Endothelial cell of umbilical vein (primary cell): ENCODE results near the gene RRAGD. TPM values are rescaled to one million over a fixed set of nuclear protein-coding genes. Genes with fewer than 3 reads are reported as not detected.

Source experiments
- BruUV-seq: library from RNA; stranded (reverse); fragments of 400-500 nt; replicated peaks from 2 replicates; lab custom pipeline; 2021; lab: Mats Ljungman, UMichigan
- CTCF ChIA-PET: fragments of 300-600, 350-600 bp; sonication (Branson Sonifier 250); formaldehyde crosslinking; loops from one replicate; lab custom pipeline; 2021; ENCODE audit warnings: antibody characterized with exemption, inconsistent platforms; lab: Charles Lee
- POLR2A ChIA-PET: fragments of 300-600, 350-600 bp; sonication (Branson Sonifier 250); formaldehyde crosslinking; loops from one replicate; lab custom pipeline; 2021; ENCODE audit warnings: antibody characterized with exemption, inconsistent platforms; lab: Charles Lee
- DNase-seq: peaks from one replicate; pipeline ENCODE4 v3.0.0-alpha.2; 2011; ENCODE audit warnings: low read depth, low spot score
- FAIRE-seq: peaks from 2 replicates; lab custom pipeline; 2011; peaks lifted over from hg19 to GRCh38; lab: Jason Lieb, UNC
- H2AFZ ChIP-seq: 2 replicates; pipeline ENCODE4 v1.6.0; 2012; ENCODE audit warnings: low read depth, low read length, control low read depth, inconsistent platforms
- H3K27ac ChIP-seq: 2 replicates; pipeline ENCODE4 v1.5.1; 2011; ENCODE audit warnings: low read depth, mild to moderate bottlenecking, control low read depth, low read length, moderate library complexity; ENCODE audit not compliant: insufficient read depth
- H3K27me3 ChIP-seq, 2 experiments: 2 replicates each; pipeline versions ENCODE4 v1.6.0 to v1.6.1; 2011; ENCODE audit warnings: low read length in 2 of 2, mixed read lengths in 1 of 2; ENCODE audit not compliant: control insufficient read depth in 2 of 2, insufficient read depth in 2 of 2
- H3K36me3 ChIP-seq, 2 experiments: 2 replicates in 1 of 2; 3 replicates in 1 of 2; pipeline ENCODE4 v1.5.1; 2011; ENCODE audit warnings: low read length in 2 of 2, mild to moderate bottlenecking in 1 of 2, moderate library complexity in 1 of 2; ENCODE audit not compliant: control insufficient read depth in 2 of 2, insufficient read depth in 2 of 2; ENCODE audit errors: extremely low read depth in 1 of 2
- H3K4me1 ChIP-seq: 3 replicates; pipeline ENCODE4 v1.5.1; 2011; ENCODE audit warnings: mild to moderate bottlenecking, low read length; ENCODE audit not compliant: control insufficient read depth, insufficient read depth; ENCODE audit errors: extremely low read depth
- H3K4me2 ChIP-seq: 2 replicates; pipeline ENCODE4 v1.6.1; 2011; ENCODE audit warnings: low read length, control low read depth, mixed read lengths; ENCODE audit not compliant: insufficient read depth
- H3K4me3 ChIP-seq, 3 experiments: fragments of 200-600 bp in 1 of 3; sonication (generic), shearing (Covaris generic) in 1 of 3; replicated peaks in 1 of 3; 2 replicates each; pipeline ENCODE4 v1.5.1; 2011 to 2016; ENCODE audit warnings: control low read depth in 3 of 3, low read length in 3 of 3, mild to moderate bottlenecking in 2 of 3, inconsistent platforms in 1 of 3, low read depth in 1 of 3, moderate library complexity in 1 of 3; ENCODE audit not compliant: insufficient read depth in 1 of 3
- H3K79me2 ChIP-seq: 2 replicates; pipeline ENCODE4 v1.6.0; 2012; ENCODE audit warnings: low read length, inconsistent platforms; ENCODE audit not compliant: control insufficient read depth, insufficient read depth
- H3K9ac ChIP-seq: replicated peaks from 2 replicates; pipeline ENCODE3; 2011; ENCODE audit warnings: low read length, control low read depth; ENCODE audit not compliant: insufficient read depth; ENCODE audit errors: extremely low read depth
- H3K9me1 ChIP-seq: replicated peaks from 3 replicates; pipeline ENCODE4 v1.6.0; 2011; ENCODE audit warnings: mild to moderate bottlenecking, low read length; ENCODE audit not compliant: control insufficient read depth, insufficient read depth; ENCODE audit errors: extremely low read depth
- H3K9me3 ChIP-seq: replicated peaks from 2 replicates; pipeline ENCODE4 v1.5.1; 2012; ENCODE audit warnings: low read length, inconsistent platforms; ENCODE audit not compliant: control insufficient read depth, insufficient read depth
- H4K20me1 ChIP-seq: replicated peaks from 2 replicates; pipeline ENCODE3; 2011; ENCODE audit warnings: mild to moderate bottlenecking, low read length; ENCODE audit not compliant: control insufficient read depth, insufficient read depth; ENCODE audit errors: extremely low read depth
- CTCF ChIP-seq, 2 donors: IDR thresholded peaks; 1 replicate in 1 of 2; 2 replicates in 1 of 2; pipeline ENCODE4 v1.5.1; 2011; ENCODE audit warnings: low read length in 2 of 2, mild to moderate bottlenecking in 2 of 2, moderate library complexity in 2 of 2, control low read depth in 1 of 2, inconsistent platforms in 1 of 2, low read depth in 1 of 2; ENCODE audit not compliant: insufficient read depth in 1 of 2; ENCODE audit errors: extremely low read depth in 1 of 2
- EZH2 ChIP-seq: IDR thresholded peaks from 2 replicates; pipeline ENCODE4 v1.6.1; 2012; ENCODE audit warnings: borderline replicate concordance, low read depth, mild to moderate bottlenecking, moderate library complexity, low read length, inconsistent platforms; ENCODE audit not compliant: severe bottlenecking
- FOS ChIP-seq: IDR thresholded peaks from 2 replicates; pipeline ENCODE4 v1.6.1; 2011; ENCODE audit warnings: mild to moderate bottlenecking, low read length, moderate library complexity, borderline replicate concordance; ENCODE audit not compliant: insufficient read depth
- GATA2 ChIP-seq: IDR thresholded peaks from 2 replicates; pipeline ENCODE4 v1.7.0; 2011; ENCODE audit warnings: low read depth, mild to moderate bottlenecking, moderate library complexity, mixed read lengths, low read length; ENCODE audit not compliant: insufficient read length, insufficient read depth
- JUN ChIP-seq: IDR thresholded peaks from 2 replicates; pipeline ENCODE4 v1.6.1; 2011; ENCODE audit warnings: borderline replicate concordance, low read depth; ENCODE audit not compliant: insufficient read length, insufficient read depth
- MAX ChIP-seq: IDR thresholded peaks from 2 replicates; pipeline ENCODE4 v1.6.1; 2011; ENCODE audit not compliant: insufficient read depth, insufficient read length
- MYC ChIP-seq: IDR thresholded peaks from one replicate; pipeline ENCODE4 v1.6.1; 2011; ENCODE audit warnings: mild to moderate bottlenecking, low read depth, low read length
- POLR2A ChIP-seq: IDR thresholded peaks from 2 replicates; pipeline ENCODE4 v1.6.1; 2012; ENCODE audit warnings: low read depth, mild to moderate bottlenecking, control low read depth, low read length
- POLR2AphosphoS5 ChIP-seq: IDR thresholded peaks from 2 replicates; pipeline ENCODE4 v1.6.1; 2012; ENCODE audit warnings: low read depth, mild to moderate bottlenecking, control low read depth, low read length, moderate library complexity; ENCODE audit not compliant: insufficient read depth
- dilution Hi-C: fragments of 300-500 bp; cut with MboI; formaldehyde crosslinking; loops from one replicate; pipeline ENCODE4 v1.15.0; 2019; ENCODE audit warnings: low sequenced_read_pairs; ENCODE audit not compliant: extremely low pct_ligation_motif_present
- intact Hi-C: fragments of 100-400 bp; cut with micrococcal nuclease; formaldehyde crosslinking; loops from one replicate; pipeline ENCODE4 v1.10.0; 2022
- polyA plus RNA-seq, 4 experiments: library from polyadenylated mRNA; depleted of rRNA in 3 of 4; stranded (reverse) in 3 of 4; unstranded in 1 of 4; fragments of >200 nt; gene quantifications; 2 replicates each; pipeline versions ENCODE4 v1.2.1 to v1.2.3, GENCODE V29; 2011 to 2012; ENCODE audit warnings: missing spikeins in 1 of 4
- total RNA-seq: library from RNA; stranded (reverse); gene quantifications from 2 replicates; pipeline ENCODE4 v1.2.3, GENCODE V29; 2021

RRAGD gene
- total and polyA plus RNA-seq, 2 donors (not counting 3 experiments of a cell fraction or from before 2014, with no cell fraction given): 0.07 to 2.0 TPM

GRCh38 chr6:89347825-89348224 lies 64.2 kb downstream of the RRAGD start:
- H4K20me1 ChIP-seq: peaks cover 17% of the 10 kb centered on the region
- CTCF ChIA-PET: interaction anchor here (0.7 to 7.0 kb wide), 6 partner anchors 9 to 365 kb away, joined by 3 to 56 read pairs (median 7); no protein-coding TSS in a partner anchor

GRCh38 chr6:89346433-89346832 lies 65.6 kb downstream of the RRAGD start:
- Histone ChIP-seq H3K9ac (no peak overlapping the region), H3K4me2 (no peak overlapping the region), H3K9me3 (no peaks in the 10 kb centered on the region), H3K4me3 (no peak overlapping the region), H3K27ac (no peak overlapping the region), H3K9me1 (no peaks in the 10 kb centered on the region), H3K79me2 (peaks cover 85% of the 10 kb centered on the region), H2AFZ (no peak overlapping the region), H3K36me3 (peaks cover 0 to 10% of the 10 kb centered on the region in 2 experiments), H3K4me1 (peaks cover 36% of the 10 kb centered on the region), H3K27me3 (no peaks in the 10 kb centered on the region), H4K20me1 (peaks cover 17% of the 10 kb centered on the region)
- CTCF ChIA-PET: interaction anchor here (0.5 to 7.0 kb wide), 4 partner anchors 10 to 49 kb away, joined by 3 to 56 read pairs (median 5); no protein-coding TSS in a partner anchor
- no peak for DNase-seq
- no peak for TF ChIP-seq MYC
- TF ChIP-seq JUN: no peak
- TF ChIP-seq MAX: no peak
- no peak for TF ChIP-seq FOS
- no peak for TF ChIP-seq EZH2
- TF ChIP-seq POLR2A: no peak
- no peak for TF ChIP-seq POLR2AphosphoS5
- no peak for TF ChIP-seq CTCF (IDR thresholded peaks at IDR 0.05; ENCODE audit: extremely low read depth in 1 of 2, insufficient read depth in 1 of 2, low read depth in 1 of 2, low read length in 2 of 2)
- TF ChIP-seq GATA2: no peak
- intact Hi-C loops (no loop called here), dilution Hi-C loops (no loop called here)
- no TSS peak for BruUV-seq
- POLR2A ChIA-PET: interaction anchor here (0.7 kb wide), 1 partner anchor 467 kb away, joined by 3 read pairs; no protein-coding TSS in a partner anchor
- no peak for FAIRE-seq

More at GRCh38 chr6:89347825-89348224, 64.2 kb downstream of the RRAGD start:
- intact Hi-C loops (no loop called here), dilution Hi-C loops (no loop called here)
- peaks cover 89% of the 10 kb centered on the region for H3K79me2 ChIP-seq
- H3K27me3 ChIP-seq: no peaks in the 10 kb centered on the region
- H3K4me3 ChIP-seq: no peak overlapping the region
- no peaks in the 10 kb centered on the region for H3K9me3 ChIP-seq
- H3K9ac ChIP-seq: no peak overlapping the region
- no peak for FAIRE-seq
- POLR2A ChIA-PET: interaction anchor here (1.0 kb wide), 1 partner anchor 9 kb away, joined by 4 read pairs; no protein-coding TSS in a partner anchor
- TF ChIP-seq CTCF (IDR thresholded peaks at IDR 0.05; ENCODE audit: extremely low read depth in 1 of 2, insufficient read depth in 1 of 2, low read depth in 1 of 2, low read length in 2 of 2): no peak
- H3K4me1 ChIP-seq: peaks cover 40% of the 10 kb centered on the region
- H3K9me1 ChIP-seq: no peaks in the 10 kb centered on the region
- no TSS peak for BruUV-seq
- no peak overlapping the region for H2AFZ ChIP-seq
- peak; percentile 37 for DNase-seq
- no peak overlapping the region for H3K4me2 ChIP-seq
- H3K27ac ChIP-seq: no peak overlapping the region
- H3K36me3 ChIP-seq: peaks cover 0 to 1% of the 10 kb centered on the region in 2 experiments
